AG09309 (cell line): ENCODE measurements around the gene MEIS2.
A peak's percentile ranks its signal among the peaks of the same experiment; 100 is the strongest.

ENCODE experiments used
- DNase-seq: peaks from one replicate; pipeline ENCODE4 v3.0.0-alpha.2; 2010; ENCODE audit warnings: low read depth
- H3K4me3 ChIP-seq: 2 replicates; pipeline ENCODE4 v1.5.1; 2011; ENCODE audit warnings: mild to moderate bottlenecking, low read depth, low read length, moderate library complexity; ENCODE audit not compliant: control insufficient read depth
- TF ChIP-seq, protein P1 (sequence below): IDR thresholded peaks from 2 replicates; pipeline ENCODE4 v1.5.1; 2011; ENCODE audit warnings: mild to moderate bottlenecking, low read depth, low read length, inconsistent platforms; ENCODE audit not compliant: insufficient read depth, control insufficient read depth; ENCODE audit errors: missing control alignments

MEIS2 gene

DNA sequence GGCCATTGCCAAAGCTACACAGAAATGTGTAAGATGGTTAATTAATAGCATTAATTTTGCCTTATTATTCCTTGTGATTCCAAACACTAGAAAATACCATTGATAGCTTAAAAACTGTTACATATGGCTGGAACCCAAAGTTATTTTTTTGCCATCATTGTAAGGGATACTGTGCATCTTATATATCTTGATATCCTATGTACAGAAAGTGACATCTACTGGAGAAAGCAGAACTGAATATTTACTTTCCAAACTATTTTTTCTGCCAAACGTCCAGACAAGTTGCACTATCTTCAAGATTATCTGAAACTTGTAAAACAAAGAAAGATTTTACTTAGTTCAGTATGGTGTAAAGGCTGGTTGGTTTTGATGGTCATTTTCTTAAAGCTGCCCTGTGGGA is 33.3 kb upstream of the MEIS2 start:
- DNase-seq: peak; percentile 1
- TF ChIP-seq, protein P1, sequence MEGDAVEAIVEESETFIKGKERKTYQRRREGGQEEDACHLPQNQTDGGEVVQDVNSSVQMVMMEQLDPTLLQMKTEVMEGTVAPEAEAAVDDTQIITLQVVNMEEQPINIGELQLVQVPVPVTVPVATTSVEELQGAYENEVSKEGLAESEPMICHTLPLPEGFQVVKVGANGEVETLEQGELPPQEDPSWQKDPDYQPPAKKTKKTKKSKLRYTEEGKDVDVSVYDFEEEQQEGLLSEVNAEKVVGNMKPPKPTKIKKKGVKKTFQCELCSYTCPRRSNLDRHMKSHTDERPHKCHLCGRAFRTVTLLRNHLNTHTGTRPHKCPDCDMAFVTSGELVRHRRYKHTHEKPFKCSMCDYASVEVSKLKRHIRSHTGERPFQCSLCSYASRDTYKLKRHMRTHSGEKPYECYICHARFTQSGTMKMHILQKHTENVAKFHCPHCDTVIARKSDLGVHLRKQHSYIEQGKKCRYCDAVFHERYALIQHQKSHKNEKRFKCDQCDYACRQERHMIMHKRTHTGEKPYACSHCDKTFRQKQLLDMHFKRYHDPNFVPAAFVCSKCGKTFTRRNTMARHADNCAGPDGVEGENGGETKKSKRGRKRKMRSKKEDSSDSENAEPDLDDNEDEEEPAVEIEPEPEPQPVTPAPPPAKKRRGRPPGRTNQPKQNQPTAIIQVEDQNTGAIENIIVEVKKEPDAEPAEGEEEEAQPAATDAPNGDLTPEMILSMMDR: peak; percentile 17
- no peak overlapping the region for H3K4me3 ChIP-seq

- TF ChIP-seq, protein P1: no peak
- no peak for DNase-seq
- H3K4me3 ChIP-seq: no peak overlapping the region
Observed at GRCh38 chr15:37132826-37133417, 32.6 kb upstream of the MEIS2 start.

GRCh38 chr15:37131621-37132020 is 31.3 kb upstream of the MEIS2 start:
- H3K4me3 ChIP-seq: no peak overlapping the region
- DNase-seq: no peak
- TF ChIP-seq, protein P1: no peak

- no peak overlapping the region for H3K4me3 ChIP-seq
- no peak for DNase-seq
- TF ChIP-seq, protein P1: no peak
Observed at GRCh38 chr15:37130356-37130755, 30.0 kb upstream of the MEIS2 start.

DNA sequence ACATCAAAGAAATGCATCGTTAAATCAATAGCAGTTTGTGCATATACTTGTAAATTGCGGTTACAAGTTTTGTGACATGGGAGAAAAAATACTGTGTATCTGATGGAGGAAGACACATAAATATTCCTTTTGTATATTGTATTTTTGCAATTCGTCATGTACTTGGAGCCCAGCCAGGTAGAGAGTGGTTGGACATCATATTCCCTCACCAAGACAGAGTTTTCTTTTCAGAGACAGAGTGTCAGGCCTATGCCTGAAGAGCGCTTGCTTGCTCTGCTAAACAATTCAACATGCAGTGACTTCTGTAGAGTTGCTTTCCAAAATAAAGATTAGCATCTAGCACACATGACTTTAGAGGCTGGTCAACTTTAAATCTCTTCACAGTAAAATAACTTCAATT is 24.8 kb upstream of the MEIS2 start:
- no peak overlapping the region for H3K4me3 ChIP-seq
- no peak for DNase-seq
- TF ChIP-seq, protein P1: no peak

- TF ChIP-seq, protein P1: no peak
- no peak overlapping the region for H3K4me3 ChIP-seq
- no peak for DNase-seq
Observed at GRCh38 chr15:37124331-37124730, 24.0 kb upstream of the MEIS2 start.

DNA sequence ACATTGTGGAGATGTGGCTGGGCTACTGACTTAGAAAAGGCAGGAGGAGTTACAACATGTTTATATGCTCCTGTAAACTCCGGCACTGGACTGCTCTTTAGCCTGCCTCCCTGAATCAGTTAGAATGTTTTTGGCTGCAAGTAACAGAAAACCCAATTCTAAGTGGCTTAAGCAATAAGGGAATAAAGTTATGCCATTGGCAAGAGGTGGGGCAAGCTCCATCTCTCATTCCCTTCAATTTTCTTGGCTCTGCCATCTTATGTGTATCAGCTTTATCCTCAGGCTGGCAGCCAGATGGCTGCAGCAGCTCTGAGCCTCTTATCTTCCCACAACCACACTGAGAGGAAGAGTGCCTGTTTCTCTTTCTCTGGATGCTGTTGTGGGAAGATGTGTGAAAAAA is 22.4 kb upstream of the MEIS2 start:
- no peak for DNase-seq
- H3K4me3 ChIP-seq: no peak overlapping the region
- TF ChIP-seq, protein P1: no peak
